Putamen (tissue), 1 donor: ENCODE results near the gene PSKH1.

ENCODE experiments used
- DNase-seq: peaks from one replicate; pipeline ENCODE4 v3.0.0-alpha.2; 2016; ENCODE audit warnings: low spot score

The PSKH1 gene

DNA sequence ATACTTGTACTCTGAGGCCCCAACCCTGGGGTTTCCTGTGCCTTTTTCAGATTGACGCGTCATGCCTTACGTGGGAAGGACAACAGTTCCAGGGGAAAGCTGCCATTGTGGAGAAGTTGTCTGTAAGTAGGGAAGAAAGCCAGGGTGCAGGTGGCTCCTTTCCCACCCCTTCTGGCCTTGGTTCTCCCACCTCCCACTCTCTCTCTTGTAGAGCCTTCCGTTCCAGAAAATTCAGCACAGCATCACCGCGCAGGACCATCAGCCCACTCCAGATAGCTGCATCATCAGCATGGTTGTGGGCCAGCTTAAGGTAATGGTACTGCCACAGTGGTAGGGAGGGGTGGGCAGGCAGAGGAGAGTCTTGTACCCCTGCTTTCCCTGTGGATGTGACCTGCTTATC is 24.8 kb upstream of the PSKH1 start:
- DNase-seq: no peak

GRCh38 chr16:67869653-67870052 is 23.4 kb upstream of the PSKH1 start:
- no peak for DNase-seq

GRCh38 chr16:67871256-67871655 is 21.8 kb upstream of the PSKH1 start:
- DNase-seq: no peak

DNA sequence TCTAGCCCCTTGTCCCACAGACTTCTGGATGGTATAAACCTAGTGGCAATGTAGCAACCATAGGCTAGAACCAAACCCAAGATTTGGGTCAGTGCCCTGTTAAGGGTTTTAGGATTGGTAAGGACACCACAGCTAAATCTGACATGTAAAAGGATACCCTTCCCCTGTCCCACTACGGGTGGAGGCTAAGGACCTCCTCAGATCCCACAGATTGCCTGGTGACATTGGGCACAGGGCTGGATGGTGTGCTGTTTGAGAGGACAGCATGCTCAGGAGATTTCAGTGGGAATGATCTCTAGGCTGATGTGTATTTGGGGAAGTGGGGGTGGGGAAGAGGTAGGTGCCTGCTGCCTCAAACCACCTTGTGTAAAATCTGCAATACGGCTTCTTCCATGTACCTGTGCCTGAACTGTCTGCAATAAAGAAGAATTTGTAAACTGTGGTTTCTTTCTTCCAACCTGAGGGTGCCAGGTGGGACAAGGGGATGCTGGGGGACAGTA is 20.9 kb upstream of the PSKH1 start:
- DNase-seq: no peak

- DNase-seq: peak; percentile 80
Measured at GRCh38 chr16:67872631-67873434, 20.2 kb upstream of the PSKH1 start, which contains the start of gene EDC4. Gene EDC4, plus strand, starts transcription at chr16:67873052. Its CDS starts 210 bp downstream, at chr16:67873262.

DNA sequence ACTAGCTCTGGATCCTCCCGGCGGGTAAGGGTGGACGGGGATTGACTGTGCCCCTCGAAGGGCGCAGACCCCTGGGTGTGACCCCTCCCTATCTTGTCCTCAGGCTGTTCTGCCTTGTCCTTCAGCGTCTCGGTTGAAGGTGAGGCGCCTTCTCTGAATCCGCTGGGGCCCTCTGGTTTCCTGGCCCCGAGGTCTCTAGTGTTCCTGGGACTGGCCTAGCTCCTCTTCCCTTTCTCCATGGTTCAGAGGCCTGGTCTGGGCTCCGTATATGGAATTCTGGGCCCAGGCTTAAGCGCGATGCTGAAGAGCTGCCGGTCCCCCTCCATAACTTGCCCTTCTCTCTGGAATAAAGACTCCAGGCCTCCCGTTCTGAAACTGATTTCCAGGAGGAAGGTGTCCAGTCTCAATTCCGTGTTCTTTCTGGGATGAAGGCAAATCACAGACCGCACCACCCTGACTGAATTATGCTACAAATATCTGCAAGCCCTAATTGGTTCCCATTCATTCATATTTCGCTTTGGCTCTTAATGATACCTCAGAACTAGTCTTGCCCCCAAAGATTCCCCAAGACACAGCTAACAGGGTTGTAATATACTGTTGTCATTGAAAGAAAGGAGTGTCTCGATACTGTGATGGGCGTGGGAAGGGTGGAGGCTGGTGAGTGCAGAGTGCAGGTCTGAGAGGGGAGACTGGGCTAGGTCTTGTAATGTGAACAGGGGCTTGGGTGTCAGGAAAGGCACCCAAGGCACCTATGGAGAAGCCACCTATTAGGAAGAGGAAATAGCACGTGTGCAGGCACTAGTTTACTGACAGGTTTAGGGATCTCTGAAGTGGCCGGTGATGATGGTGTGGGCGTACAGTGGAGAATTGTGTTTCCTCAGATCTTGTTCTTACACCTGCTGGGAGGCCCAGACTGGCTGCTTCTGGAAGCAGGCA is 19.4 kb upstream of the PSKH1 start:
- DNase-seq: no peak

DNA sequence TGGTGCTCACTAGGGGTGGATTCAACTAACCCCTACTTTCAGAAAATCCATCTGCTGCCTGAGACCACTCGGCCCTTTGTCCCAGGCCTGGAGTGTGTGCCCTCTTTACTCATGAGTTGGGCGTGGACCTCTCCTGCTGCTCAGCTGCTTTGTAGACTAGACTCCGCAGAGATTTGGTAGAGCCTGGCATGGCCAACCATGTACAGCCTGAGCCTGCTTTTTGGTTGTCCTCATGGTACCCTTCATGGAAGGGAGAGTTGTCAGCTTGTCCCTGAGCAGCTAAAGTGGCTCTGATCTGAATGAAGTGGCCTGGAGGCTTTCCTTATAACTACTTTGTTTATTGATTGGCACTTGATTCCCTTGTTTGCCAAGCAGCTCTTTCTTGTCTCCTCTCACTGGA is 18.7 kb upstream of the PSKH1 start:
- no peak for DNase-seq

DNA sequence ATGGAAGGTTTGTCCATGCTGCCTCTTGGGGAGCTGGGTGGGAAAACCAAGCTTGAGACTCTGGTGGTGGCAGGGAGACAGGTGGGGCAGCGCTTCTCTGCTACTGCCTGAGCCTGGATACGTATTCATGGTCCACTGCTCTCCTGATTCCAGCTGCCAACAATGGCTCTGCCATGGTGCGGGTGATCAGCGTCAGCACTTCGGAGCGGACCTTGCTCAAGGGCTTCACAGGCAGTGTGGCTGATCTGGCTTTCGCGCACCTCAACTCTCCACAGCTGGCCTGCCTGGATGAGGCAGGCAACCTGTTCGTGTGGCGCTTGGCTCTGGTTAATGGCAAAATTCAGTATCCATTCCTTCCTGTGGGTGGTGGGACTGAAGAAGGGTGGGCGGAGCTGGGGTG is 16.0 kb upstream of the PSKH1 start:
- DNase-seq: no peak

DNA sequence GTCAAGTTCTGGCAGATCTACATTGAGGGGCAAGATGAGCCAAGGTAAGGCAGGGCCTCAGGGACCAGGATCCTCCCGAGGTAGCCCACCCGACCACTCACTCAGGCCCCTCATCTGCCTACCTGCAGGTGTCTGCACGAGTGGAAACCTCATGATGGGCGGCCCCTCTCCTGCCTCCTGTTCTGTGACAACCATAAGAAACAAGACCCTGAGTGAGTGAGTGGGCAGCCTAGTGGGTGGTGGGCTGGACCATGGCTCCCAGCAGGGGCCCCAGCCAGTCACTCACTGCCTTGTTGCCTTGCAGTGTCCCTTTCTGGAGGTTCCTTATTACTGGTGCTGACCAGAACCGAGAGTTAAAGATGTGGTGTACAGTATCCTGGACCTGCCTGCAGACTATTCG is 14.8 kb upstream of the PSKH1 start:
- DNase-seq: no peak

DNA sequence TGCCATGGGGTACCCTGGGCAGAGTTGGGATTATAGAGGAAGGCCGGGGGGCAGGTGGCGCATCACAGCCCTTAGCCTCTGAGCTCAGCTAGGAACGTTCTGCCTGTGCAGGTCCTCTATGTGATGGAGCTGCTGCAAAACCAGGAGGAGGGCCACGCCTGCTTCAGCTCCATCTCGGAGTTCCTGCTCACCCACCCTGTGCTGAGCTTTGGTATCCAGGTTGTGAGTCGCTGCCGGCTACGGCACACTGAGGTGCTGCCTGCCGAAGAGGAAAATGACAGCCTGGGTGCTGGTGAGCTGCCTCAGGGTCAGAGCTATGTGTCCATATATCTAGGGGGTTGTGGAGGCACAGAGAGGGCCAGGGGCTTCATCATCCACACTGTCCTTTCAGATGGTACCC is 14.2 kb upstream of the PSKH1 start:
- no peak for DNase-seq

DNA sequence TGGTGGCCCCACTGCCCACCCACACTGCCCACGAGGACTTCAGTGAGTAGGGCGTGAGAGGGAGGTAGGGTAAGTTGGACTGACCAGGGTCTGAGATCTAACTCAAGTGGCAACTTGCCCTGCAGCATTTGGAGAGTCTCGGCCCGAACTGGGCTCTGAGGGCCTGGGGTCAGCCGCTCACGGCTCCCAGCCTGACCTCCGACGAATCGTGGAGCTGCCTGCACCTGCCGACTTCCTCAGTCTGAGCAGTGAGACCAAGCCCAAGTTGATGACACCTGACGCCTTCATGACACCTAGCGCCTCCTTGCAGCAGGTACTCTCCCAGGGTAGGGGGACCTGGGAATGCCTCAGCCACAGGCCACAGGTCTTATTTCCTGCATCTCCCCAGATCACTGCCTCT is 13.6 kb upstream of the PSKH1 start:
- DNase-seq: no peak

GRCh38 chr16:67879936-67880335 is 13.1 kb upstream of the PSKH1 start:
- no peak for DNase-seq

- no peak for DNase-seq
Measured at GRCh38 chr16:67880584-67880983, 12.5 kb upstream of the PSKH1 start.

GRCh38 chr16:67881621-67882161 is 11.4 kb upstream of the PSKH1 start:
- peak; percentile 73 for DNase-seq

GRCh38 chr16:67882374-67883145 is 10.5 kb upstream of the PSKH1 start:
- DNase-seq: peak; percentile 93

DNA sequence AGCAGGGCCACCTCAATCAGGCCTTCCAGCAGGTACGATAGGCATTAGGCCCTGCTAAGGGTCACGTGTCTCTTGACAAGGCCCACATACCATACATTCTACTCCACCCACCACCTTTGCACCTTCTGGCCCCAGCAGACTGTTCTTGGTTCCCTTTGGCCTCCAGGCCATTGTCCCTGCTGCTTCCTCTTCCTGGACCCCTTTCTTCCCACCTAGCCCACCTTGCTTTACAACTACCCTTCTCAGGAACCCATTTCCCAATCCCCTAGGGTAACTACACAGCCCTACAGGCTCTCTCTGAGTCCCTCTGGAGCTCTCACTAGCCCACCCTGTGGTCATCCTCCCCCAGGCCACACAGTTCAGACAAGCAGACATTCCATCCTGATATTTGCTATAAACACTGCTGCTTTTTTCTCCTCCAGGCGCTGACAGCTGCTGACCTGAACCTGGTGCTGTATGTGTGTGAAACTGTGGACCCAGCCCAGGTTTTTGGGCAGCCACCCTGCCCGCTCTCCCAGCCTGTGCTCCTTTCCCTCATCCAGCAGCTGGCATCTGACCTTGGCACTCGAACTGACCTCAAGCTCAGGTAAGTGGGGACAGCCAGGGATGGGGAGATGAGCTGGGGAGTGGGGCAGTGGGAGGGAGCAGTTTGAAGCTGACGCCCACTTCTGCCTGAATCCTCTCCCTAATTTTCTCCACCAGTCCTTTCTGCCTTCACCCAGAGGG is 9.7 kb upstream of the PSKH1 start:
- no peak for DNase-seq

DNA sequence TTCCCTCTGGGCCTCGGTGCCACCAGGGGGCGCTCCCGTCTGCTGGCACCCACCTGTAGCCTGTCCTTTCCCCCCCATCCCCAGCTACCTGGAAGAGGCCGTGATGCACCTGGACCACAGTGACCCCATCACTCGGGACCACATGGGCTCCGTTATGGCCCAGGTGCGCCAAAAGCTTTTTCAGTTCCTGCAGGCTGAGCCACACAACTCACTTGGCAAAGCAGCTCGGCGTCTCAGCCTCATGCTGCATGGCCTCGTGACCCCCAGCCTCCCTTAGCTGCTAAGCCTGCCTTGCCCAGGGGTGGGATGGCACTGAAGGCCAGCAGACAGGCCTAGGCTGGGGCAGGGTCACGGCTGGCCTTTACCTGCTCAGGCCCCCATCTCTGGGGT is 9.2 kb upstream of the PSKH1 start:
- DNase-seq: no peak

DNA sequence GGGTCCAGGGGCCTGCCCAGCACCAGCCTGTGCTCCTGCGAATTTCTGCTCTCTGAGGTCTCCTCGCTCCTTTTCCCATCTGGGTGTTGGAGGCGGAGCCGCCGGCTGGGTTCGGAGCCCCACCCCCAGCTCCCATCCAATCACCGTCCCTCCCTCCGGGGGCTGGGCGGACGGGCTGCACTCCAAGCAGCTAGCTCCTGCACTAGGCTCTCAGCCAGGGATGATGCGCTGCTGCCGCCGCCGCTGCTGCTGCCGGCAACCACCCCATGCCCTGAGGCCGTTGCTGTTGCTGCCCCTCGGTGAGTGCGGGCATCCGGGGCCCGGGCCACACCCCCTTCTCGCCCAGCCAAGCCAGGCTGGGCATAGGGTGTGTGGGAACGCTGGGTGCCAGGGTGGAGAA is 8.4 kb upstream of the PSKH1 start, which contains the start of gene NRN1L:
NRN1L (plus strand) TSS at position 202 of the 400 bp plus-strand sequence; CDS start at position 221, 19 bp downstream.
- DNase-seq: peak; percentile 92

GRCh38 chr16:67885545-67885944 is 7.5 kb upstream of the PSKH1 start:
- no peak for DNase-seq

- DNase-seq: no peak
Measured at GRCh38 chr16:67885976-67886375, 7.1 kb upstream of the PSKH1 start.

GRCh38 chr16:67886387-67886786 is 6.7 kb upstream of the PSKH1 start:
- DNase-seq: no peak
